K562 (cell line): ENCODE results near the gene FSTL4.

Experiments used
- CTCF ChIP-seq, 3 experiments: IDR thresholded peaks in 2 of 3; conservative IDR thresholded peaks in 1 of 3; 2 replicates each; pipeline ENCODE4 v1.5.1; 2011 to 2012; ENCODE audit warnings: low read length in 3 of 3, mild to moderate bottlenecking in 3 of 3, control low read depth in 2 of 3, improper control_type of control experiment in 1 of 3, inconsistent platforms in 1 of 3, low read depth in 1 of 3, mixed read lengths in 1 of 3, moderate library complexity in 1 of 3; ENCODE audit not compliant: insufficient read depth in 2 of 3
- ETS1 ChIP-seq: conservative IDR thresholded peaks from 2 replicates; pipeline ENCODE4 v1.6.1; 2011; ENCODE audit warnings: low read depth, mild to moderate bottlenecking, low read length; ENCODE audit not compliant: control insufficient read depth
- POLR2A ChIP-seq: fragments of 450-650 bp; conservative IDR thresholded peaks from 2 replicates; pipeline ENCODE4 v1.6.1; 2016
- SP1 ChIP-seq: sonication (generic); formaldehyde crosslinking; IDR thresholded peaks from 2 replicates; pipeline ENCODE4 v1.8.1; 2022; ENCODE audit warnings: mild to moderate bottlenecking, missing genetic modification reagents

GRCh38 chr5:133229931-133230664, 382.2 kb downstream of the FSTL4 start:
- TF ChIP-seq CTCF (IDR thresholded peaks at IDR 0.05 in 2 of 3, conservative IDR thresholded peaks at IDR 0.05 in 1 of 3; ENCODE audit: insufficient read depth in 2 of 3, low read depth in 1 of 3, low read length in 3 of 3) (no peak), POLR2A (no peak), SP1 (CRISPR knock-in tag) (no peak), ETS1 (no peak)
